ENCODE results near the gene NUDT3.

NUDT3 gene

DNA sequence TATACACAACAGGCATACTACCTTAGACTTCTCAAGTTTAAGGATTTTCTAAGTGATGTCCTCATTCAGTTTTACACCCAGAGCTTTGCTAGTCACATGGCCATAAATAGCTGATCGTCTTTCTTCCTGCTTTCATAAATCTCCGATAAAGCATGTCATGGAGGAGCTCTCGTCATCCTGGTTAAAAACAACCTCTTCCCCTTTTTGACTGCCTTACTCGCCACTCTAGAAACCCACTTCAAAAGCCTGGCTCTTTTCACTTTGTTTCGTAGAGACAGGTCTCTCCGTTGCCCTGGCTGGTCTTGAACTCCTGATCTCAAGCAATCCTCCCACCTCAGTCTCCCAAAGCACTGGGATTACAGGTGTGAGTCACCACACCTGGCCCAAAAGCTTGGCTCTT, 76.7 kb downstream of the NUDT3 start:
- intact Hi-C loops (cut with DNase I) = no loop called here

DNA sequence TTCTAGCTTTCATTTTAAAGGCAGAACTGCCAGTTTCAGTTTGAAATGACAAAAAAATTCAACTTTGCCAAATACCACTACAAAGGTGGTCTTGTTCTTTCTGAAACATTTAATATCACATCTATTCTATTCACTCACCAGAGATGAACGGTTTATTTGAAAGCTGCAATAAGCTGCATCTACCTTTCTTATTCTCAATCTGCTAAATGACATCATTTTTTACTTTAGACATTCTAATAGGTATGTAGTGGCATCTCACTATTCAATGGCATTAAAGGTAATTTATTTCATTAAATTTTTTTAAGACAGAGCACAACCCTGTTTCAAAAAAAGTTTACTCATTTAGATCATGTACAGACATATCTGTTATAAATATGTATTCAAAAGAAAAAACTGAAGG, 77.2 kb downstream of the NUDT3 start:
- intact Hi-C loops (cut with DNase I) = no loop called here
- no peak for DNase-seq

More for the DNA sequence above, 76.7 kb downstream of the NUDT3 start:
- DNase-seq = no peak

DNA sequence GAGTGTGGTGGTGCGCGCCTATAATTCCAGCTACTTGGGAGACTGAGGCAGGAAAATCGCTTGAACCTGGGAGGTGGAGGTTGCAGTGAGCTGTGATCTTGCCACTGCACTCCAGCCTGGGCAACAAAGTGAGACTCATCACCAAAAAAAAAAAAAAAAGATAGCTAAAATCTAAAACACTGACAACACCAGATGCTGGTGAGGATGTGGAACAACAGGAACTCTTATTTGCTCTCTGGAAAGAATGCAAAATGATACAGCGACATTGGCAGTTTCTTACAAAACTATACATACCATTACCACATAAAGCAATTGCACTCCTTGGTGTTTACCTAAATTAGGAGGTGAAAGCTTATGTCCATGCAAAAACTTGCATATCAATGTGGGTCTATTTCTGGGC, 80.2 kb downstream of the NUDT3 start:
- DNase-seq = no peak
- intact Hi-C loops (cut with DNase I) = no loop called here

DNA sequence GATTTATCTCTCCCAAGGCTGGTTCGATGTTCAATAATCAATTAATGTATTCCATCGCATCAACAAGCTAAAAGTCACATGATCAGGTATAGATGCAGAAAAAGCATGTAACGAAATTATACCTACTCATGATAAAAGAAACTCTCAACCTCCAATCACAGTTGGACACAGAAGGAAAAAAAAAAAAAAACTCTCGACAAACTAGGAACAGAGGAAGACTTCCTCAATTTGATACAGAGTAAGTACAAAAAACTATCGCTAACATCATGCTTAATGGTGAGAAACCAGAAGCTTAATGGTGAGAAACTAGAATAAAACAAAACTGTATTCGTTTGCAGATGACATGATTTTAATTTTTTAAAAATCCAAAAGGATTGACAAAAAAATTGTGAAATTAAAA, 81.7 kb downstream of the NUDT3 start:
- intact Hi-C loops (cut with DNase I) = no loop called here

DNA sequence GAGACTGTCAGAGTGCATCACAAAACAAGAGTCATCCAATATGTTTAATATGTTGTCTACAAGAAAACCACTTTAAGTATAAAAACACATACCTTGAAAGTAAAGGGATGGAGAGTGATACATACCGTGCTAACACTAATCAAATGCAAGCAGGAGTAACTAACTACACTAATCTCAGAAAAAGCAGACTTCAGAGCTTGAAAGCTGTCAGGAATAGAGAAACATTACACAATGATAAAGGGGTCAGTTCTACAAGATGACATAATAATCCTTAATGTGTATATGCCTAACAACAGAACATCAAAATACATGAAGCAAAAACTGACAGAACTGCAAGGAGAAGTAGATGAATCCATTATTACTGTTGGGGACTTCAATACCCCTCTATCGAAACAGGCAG, 84.0 kb downstream of the NUDT3 start:
- no peak for DNase-seq
- intact Hi-C loops (cut with DNase I) = no loop called here

More for the DNA sequence above, 81.7 kb downstream of the NUDT3 start:
- no peak for DNase-seq

DNA sequence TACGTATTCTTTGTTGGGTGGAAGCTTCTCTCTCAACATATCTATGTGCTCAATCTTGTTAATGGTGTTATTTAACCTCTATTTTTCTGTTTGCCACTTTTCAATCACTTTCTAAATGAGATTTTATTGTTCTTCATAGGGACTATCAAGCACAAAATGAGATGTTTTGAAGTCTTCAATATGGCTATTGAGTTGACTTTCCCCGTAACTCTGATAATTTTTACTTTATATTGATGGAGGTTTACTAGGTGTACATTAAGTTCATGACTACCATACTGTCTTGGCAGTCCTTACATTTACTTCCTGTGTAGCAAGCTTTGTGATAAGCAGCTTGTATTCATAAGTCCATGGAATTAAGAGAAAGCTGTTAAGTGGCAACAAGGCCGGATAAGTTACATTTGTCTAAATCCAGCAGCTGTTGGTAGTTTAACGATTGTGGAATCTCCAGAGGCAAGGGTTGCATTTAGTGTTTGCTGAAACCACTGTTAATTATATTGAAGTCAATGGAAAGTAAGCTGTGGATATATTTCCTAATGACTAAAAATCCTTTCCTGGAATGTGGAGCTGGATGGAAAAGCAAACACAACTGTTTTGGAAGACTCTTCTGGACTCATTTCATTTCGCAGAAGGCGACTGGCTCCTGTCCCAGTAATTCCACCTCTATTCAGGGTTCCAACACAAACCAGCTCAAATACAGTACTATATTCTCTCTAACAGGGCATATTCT, 86.3 kb downstream of the NUDT3 start:
- intact Hi-C loops (cut with DNase I) = no loop called here
- peak in 6 of 42 donors; percentile 27 to 55 (median 35) for DNase-seq

DNA sequence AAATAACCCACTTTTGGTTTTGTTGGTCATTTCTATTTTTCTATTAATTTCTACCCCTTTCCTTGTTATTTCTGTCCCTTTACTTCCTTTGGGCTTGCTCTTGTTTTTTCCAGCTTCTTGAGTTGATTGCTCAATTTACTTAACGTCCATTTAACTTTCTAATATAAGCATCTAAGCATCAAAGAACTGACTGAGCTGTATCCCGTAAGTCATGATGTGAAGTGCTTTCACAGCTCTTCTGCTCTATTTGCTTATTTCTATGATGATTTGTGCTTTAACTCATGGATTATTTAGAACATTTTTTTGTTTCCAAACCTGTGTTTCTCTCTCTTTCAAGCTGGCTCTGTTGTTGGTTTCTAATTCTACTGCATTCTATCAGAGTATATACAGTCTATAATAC, 87.0 kb downstream of the NUDT3 start:
- intact Hi-C loops (cut with DNase I) = no loop called here
- DNase-seq = peak in 1 of 42 donors; percentile 13

DNA sequence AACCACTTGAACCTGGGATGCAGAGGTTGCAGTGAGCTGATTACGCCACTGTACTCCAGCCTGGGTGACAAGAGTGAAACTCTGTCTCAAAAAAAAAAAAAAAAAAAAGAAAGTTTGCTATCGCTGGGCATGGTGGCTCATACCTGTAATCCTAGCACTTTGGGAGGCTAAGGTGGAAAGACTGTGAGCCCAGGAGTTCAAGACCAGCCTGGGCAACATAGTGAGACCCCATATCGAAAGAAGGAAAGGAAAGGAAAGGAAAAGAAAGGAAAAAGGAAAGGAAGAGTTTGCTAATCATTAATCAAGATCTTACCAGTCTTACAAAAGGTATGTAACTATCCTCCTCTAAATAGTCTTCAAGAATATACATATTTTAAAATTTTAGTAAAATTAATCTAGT, 88.3 kb downstream of the NUDT3 start:
- intact Hi-C loops (cut with DNase I) = no loop called here
- no peak for DNase-seq

DNA sequence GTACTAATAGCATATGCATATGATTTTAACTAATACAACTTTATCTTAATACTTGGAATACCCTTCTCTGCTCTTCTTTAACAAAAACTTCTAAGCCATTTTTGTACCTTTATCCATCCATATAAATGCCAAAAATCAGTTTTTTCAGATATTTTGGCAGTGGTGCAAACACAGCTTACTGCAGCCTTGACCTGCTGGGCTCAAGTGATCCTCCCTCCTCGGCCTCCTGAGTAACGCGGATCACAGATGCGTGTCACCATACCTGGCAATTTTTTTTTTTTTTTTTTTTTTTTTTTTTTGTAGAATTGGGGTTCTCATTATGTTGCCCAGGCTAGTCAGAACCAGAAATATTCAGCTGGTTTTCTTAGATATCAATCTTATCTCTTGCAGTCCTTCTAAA, 89.5 kb downstream of the NUDT3 start:
- peak in 1 of 42 donors; percentile 25 for DNase-seq
- intact Hi-C loops (cut with DNase I) = no loop called here

DNA sequence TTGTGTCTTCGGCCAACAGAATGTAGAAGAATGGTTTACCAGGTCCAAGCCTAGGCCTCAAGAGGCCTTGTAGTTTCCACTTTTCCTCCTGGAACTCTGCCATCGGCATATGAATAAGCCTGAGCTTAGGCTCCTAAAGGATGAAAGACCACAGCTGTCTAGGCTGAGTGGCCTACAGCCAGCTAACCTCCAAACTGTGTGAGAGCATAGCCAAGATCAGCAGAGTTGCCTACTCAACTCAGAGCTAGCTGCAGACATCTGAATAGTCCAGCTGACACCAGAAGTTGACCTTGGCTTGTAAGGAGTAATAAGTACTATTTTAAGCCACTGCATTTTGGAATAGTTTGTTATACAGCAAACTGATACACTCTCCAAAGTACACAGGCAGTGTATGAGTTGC, 91.1 kb downstream of the NUDT3 start:
- DNase-seq = peak in 3 of 42 donors; percentile 16 to 52 (median 18)
- intact Hi-C loops (cut with DNase I) = no loop called here

DNA sequence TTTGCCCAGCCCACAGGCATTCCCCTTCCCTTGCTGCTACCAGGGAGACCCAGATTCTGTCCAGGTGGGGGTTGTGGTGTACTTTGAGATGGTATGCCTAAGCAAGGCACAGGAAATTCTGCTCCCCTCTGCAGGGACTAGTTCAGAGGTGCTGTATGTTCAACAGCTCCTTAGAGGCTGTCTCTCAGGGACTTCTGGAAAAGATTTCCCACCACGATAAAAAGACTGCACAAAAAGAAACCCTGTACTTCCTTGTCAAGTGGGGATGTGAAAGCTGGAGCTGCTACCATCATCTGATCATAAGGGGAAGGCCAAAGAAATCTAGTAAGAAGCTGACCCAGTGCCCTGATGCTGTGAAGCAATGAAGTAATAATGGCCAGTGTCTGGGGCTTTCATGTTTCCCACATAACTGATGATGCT, 92.1 kb downstream of the NUDT3 start:
- intact Hi-C loops (cut with DNase I) = no loop called here
- DNase-seq = peak in 3 of 42 donors; percentile 23 to 40 (median 25)

DNA sequence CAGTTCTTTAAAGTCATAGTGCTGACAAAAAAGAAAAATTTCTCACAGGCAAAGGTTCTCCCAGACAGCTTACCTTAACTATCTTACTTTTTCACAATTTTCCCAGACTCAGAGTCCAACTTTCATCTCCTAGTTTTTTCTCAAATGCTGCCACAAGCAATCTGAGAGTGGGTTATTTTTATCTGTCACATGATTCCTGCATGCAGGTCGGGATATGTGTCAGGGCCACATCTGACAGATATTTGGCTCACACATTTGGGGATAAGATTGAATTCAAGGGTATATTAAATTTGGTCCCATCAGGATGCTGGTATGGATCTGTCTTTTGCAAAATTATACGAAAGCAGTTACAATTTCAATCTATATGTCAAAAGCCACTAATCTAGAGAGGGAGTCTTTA, 93.5 kb downstream of the NUDT3 start:
- intact Hi-C loops (cut with DNase I) = no loop called here
- peak in 1 of 42 donors; percentile 25 for DNase-seq

DNA sequence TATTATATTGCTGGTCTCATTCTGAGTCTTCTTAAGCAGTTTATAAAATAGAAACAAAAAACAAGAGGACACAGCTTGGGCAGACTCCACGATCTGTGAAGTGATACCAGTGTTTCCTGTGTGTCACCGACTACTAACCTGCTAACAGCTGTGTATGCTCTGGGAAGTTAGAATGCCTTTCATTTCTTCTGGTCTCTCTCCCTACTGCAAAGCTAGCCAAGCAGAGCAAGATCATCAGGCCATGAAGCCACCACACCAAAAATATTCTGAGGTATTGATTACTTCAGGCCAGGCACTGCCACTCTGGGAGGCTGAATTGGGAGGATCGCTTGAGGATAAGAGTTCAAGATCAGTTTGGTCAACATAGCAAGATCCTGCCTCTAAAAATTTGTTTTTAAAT, 96.7 kb downstream of the NUDT3 start:
- intact Hi-C loops (cut with DNase I) = no loop called here
- no peak for DNase-seq

DNA sequence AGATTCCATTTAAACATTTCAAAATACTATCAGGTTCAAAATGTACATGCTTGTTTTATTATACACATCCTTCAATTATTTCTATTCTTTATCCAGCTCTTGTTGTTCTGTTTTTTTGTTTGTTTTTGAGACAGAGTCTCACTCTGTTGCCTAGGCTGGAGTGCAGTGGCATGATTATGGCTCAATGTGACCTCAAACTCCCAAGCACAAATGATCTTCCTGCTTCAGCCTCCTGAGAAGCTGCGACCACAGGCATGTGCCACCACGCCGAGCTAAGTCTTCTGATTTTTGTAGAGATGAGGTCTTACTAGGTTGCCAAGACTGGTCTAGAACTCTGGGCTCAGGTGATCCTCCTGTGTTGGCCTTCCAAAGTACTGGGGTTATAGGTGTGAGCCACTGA, 99.5 kb downstream of the NUDT3 start:
- intact Hi-C loops (cut with DNase I) = no loop called here
- DNase-seq = no peak

DNA sequence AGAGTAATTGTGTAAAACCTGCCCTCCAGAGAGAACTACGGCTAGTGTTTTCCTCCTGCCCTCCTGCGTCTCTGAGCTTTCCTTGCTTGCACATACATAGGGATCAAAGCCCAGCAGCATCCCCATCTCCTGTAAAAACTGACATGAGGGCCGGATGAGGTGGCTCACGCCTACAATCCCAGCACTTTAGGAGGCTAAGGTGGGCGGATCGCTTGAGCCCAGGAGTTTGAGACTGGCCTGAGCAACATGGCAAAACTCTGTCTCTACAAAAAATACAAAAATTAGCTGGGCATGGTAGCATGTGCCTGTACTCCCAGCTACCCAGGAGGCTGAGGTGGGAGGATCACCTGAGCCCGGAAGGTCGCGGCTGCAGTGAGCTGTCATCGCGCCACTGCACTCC, 103.3 kb downstream of the NUDT3 start:
- intact Hi-C loops (cut with DNase I) = loop anchor here (10.0 kb wide), 1 partner anchor 106 kb away; the partner anchor contains the start of gene NUDT3
- no peak for DNase-seq

DNA sequence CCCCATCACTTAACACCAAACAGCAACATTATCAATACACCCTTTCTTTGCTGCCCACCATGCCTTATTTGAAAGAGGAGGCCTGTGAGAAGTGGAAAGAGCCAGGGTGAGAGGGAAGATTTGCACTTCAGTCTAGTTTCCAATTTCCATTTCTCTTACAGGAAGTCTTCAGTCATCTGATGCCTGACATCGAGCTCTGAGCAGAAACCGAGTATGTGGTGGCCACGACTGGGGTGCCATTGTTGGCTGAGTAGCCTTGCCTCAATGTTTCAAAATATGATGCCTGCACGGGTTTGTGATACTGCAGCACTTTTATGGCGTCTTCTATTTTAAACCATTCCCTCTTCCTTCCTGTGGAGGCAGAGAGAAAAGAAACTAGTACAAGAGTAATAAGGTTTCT, 103.9 kb downstream of the NUDT3 start:
- peak in 3 of 42 donors; percentile 18 to 56 (median 26) for DNase-seq
- intact Hi-C loops (cut with DNase I) = loop anchor here (10.0 kb wide), 1 partner anchor 106 kb away; the partner anchor contains the start of gene NUDT3

DNA sequence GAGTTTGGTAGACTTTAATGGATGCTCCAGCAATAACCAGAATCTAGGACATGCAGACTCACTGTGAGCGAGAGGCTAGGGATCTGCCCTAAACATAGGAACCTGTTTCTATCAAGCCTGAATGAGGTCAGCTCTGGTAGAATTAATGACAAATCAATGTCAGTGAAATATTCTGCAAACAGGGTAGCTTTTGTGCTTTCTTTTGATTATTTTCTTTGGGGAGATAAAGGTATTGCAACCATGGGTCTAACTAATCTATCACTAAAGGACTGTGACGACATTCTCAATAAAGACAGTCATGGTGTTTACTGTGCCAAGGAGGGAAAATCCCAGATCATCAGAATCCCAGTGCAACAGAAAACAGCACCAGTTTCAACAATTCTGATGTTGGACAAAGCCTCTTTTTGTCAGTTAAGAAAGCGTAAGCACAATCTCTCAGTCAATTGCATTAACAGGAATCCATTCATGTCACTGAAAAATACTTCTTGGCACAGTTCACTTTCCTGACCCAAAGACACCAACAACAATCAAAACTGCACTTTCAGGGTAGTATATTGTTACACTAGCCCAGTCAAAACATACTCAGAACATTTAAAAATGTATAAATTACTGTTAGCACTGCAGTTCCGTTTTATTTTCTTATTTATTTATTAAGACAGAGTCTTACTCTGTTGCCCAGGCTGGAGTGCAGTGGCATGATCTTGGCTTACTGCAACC, 106.9 kb downstream of the NUDT3 start:
- peak in 5 of 42 donors; percentile 19 to 54 (median 33) for DNase-seq
- intact Hi-C loops (cut with DNase I) = loop anchor here (10.0 kb wide), 1 partner anchor 109 kb away; the partner anchor contains the start of gene NUDT3

DNA sequence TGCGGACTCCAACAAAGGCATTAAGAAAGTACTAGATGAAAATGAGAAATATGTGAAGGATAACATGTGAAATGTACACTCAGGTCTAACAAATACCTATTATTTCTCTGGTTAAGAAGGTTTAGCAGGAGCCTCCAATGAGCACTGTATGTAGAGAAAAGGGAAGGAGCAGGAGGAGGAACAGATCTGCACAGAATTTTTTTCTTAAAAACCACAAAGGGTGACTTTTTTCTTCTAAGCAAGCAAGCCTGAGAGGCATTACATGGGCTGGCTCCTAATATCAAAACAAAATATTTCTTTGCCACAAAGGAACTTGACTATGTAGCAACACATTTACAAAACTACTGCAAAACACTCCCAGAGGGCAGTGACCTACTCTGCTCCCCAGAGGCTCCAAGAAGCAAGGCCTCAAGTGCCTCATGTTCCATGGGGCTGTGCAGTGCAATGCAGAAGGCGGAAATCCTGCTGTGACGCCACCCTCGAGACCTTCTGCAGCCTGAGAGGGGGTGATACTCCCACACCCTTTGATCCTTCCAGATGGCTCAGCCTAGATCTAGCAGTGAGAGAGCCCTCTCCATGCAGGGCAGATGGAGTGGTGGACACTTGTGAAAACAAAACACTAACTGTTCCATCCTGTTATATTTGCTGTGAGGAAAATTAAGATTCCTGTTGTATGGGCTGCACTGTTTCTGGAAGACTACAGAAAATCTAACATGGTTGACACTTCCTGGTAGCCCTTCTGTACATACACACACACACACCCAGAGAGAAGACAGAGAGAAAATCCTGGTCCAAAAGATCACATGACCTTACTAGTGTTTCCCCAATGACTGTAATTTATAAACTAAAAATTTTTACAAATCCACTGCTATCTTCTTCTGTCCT, 107.7 kb downstream of the NUDT3 start:
- peak; percentile 17 to 81 (median 56) for DNase-seq
- intact Hi-C loops (cut with DNase I) = loop anchor here (10.0 kb wide), 1 partner anchor 110 kb away; the partner anchor contains the start of gene NUDT3

DNA sequence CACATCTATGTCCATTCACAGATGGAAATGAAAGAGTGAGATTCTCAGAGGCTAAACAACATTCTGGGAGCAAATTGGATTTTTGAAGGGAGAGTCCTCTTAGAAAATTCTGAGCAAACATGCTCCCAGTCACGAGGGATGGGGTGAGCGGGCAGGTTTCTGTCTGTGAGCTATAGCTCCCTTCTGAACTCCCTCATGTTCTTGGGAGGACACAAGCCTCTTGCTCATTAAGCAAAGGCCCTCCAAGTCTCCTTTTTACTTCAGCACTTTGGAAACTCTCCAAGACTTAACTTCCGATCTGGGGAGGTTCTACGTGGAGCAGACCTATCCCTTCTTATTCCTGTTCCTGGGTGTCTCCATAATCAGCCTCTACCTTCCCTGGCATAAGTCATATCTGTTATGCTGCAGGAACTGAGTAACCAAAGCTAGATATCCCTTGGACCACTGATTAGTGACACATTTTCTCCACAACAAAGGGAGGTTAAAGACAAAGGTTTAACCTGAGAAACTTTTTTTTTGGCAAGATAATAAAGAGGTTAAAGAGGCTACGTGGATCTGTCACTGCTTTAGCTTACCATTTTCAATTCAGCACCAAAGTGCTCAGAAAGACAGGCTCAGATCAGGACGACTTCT, 110.7 kb downstream of the NUDT3 start:
- intact Hi-C loops (cut with DNase I) = loop anchor here (10.0 kb wide), 1 partner anchor 113 kb away; the partner anchor contains the start of gene NUDT3
- no peak for DNase-seq
